Epithelial cell of esophagus (primary cell): ENCODE measurements around the gene MACROD2.

ENCODE experiments used
- DNase-seq: peaks from one replicate; pipeline ENCODE4 v3.0.0; 2010; ENCODE audit warnings: low read depth
- H3K4me3 ChIP-seq: 2 replicates; pipeline ENCODE4 v1.5.1; 2011; ENCODE audit warnings: mild to moderate bottlenecking, low read length, control low read depth
- TF ChIP-seq, protein P1 (sequence below): IDR thresholded peaks from 2 replicates; pipeline ENCODE4 v1.5.1; 2011; ENCODE audit warnings: low read depth, mild to moderate bottlenecking, low read length, control low read depth, inconsistent platforms; ENCODE audit not compliant: insufficient read depth; ENCODE audit errors: missing control alignments

Gene MACROD2

DNA sequence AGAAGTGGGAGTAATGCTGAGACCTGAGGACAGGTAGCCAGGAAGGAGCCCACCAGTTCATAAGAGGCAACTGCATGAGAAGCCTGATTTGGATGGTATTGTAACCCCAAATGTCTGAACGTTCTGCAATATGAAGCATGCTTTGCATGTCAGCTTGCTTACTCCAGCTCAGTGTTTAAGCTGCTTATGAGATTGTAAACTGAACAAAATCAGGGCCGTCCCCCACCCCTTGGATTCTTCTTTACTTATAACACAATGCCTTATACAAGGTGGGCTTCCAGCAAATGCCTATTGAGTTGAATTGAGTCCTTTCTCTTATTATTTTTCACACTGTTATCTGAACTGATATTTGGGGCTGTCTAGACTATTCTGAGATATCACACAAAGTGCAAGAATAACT lies 1816.6 kb downstream of the MACROD2 start:
- TF ChIP-seq, protein P1, sequence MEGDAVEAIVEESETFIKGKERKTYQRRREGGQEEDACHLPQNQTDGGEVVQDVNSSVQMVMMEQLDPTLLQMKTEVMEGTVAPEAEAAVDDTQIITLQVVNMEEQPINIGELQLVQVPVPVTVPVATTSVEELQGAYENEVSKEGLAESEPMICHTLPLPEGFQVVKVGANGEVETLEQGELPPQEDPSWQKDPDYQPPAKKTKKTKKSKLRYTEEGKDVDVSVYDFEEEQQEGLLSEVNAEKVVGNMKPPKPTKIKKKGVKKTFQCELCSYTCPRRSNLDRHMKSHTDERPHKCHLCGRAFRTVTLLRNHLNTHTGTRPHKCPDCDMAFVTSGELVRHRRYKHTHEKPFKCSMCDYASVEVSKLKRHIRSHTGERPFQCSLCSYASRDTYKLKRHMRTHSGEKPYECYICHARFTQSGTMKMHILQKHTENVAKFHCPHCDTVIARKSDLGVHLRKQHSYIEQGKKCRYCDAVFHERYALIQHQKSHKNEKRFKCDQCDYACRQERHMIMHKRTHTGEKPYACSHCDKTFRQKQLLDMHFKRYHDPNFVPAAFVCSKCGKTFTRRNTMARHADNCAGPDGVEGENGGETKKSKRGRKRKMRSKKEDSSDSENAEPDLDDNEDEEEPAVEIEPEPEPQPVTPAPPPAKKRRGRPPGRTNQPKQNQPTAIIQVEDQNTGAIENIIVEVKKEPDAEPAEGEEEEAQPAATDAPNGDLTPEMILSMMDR = no peak
- DNase-seq = no peak
- H3K4me3 ChIP-seq = no peak overlapping the region

DNA sequence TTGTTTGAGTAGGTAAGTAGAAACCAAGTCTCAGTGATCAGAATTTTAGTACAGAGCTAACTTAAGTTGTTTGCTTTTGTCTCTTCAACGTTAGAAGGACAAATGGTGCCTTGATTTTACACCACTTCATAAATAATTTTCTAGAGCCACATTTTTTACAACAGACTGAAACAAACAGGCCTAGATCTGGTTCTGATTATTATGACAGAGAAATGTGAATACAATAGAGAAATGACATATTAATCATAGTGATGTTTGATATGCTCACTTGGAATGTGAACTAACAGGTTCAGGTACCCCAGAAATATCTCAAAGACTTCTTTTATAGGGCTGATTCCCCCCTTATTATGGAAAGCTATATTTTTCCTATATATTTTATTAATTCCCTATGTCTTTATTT lies 1817.4 kb downstream of the MACROD2 start:
- TF ChIP-seq, protein P1 = no peak
- H3K4me3 ChIP-seq = no peak overlapping the region
- DNase-seq = peak; percentile 6

DNA sequence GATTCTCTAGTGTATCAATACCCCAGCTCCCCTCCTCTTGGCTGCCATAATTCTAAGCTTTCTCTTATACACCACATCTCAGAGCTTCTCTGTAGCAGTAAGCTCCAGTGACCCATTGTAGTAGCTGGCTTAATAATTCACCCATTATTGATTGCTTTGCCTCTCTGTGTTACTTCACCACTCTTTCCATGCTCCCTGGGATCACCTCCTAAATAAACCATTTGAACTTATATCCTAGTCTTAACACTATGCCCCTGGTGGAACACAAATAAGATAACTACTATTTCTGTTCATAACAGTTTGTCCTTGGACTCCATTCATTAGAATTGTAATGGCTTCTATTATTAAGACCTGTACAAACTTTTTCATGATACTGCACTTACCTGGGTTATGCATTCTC lies 1819.0 kb downstream of the MACROD2 start:
- no peak for DNase-seq
- H3K4me3 ChIP-seq = no peak overlapping the region
- TF ChIP-seq, protein P1 = no peak

DNA sequence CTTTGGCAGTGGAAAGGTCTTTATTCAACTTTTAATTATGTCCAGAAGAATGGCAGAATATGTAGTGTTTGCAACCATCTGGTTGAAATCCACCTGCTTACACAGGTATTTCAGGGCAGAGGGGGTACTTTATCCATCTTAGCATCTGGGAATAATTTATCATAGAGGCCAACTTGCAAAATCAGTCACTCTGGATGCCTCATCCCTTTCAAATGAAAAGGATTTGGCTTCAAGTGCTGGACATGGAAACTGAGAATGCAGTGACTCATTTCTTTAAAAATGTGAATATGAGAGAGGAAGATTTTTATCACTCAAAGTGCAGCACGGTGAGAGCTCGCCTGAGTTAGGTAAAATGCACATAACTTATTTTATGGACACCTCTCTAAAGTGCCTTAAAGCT lies 1819.6 kb downstream of the MACROD2 start:
- H3K4me3 ChIP-seq = no peak overlapping the region
- peak; percentile 35 for DNase-seq
- TF ChIP-seq, protein P1 = no peak

DNA sequence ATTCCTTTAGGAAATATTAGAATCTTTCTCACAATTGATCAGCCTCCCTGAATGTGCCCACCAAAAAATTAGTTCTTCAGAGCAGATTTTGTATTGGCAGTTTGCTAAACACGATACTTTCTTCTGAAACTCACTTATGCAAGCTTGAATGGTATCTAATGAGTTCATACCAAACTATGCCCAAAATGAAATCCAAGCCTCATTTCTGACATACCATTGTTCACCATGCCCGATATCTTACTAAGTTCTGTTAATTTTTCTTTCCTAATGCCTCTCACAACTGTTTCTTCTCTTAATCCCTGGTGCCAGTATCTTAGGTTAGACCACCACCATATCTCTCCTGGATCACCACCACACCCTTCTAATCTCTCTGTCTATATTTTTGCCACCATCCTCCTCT lies 1822.0 kb downstream of the MACROD2 start:
- no peak for DNase-seq
- TF ChIP-seq, protein P1 = no peak
- no peak overlapping the region for H3K4me3 ChIP-seq

DNA sequence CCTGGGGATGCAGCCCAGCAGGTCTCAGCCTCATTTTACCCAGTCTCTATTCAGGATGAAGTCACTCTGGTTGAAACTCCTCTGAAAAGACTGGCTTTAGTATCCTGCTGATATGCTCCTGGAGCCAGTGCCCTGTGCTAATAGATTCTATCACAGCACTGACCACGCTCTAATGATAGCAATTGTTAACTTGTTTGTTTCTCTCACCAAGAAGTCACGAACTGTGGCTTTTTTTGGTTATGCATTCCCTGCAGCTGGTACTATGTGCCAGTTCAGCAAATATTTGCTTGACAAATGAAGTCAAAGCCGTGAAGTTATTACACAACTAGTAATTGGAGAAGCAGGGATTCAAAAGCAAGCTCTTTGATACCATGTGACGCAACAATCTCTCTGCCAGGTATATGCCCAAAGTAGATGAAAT lies 1823.3 kb downstream of the MACROD2 start:
- TF ChIP-seq, protein P1 = no peak
- DNase-seq = peak; percentile 75
- no peak overlapping the region for H3K4me3 ChIP-seq

DNA sequence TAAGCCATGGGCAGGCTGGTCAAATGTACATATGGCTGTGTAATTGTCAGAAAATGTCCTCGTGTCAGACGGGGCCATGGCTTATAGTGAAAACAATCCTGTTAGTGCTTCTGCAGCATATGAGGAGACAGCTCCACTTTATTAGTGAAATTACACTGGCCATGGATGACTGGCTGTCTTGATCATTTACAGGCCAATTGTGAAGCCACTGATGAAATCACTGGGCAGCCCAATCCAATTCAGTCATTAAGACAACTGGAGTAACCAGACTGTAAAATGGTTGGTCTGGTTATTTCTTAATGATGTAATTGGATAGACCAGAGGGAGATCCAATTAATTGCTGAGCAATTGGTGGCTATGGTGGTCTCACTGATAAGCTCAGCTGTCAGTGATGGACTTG lies 1828.4 kb downstream of the MACROD2 start:
- DNase-seq = no peak
- TF ChIP-seq, protein P1 = no peak
- no peak overlapping the region for H3K4me3 ChIP-seq
